GM06990 (cell line): ENCODE results near the gene ASPDH.

ENCODE experiments used
- DNase-seq: peaks from one replicate; pipeline ENCODE4 v3.0.0-alpha.2; 2011; ENCODE audit not compliant: insufficient read length; ENCODE audit errors: extremely low read depth
- H3K27me3 ChIP-seq: replicated peaks from 2 replicates; pipeline ENCODE4 v1.6.0; 2011; ENCODE audit warnings: low read length; ENCODE audit not compliant: control insufficient read depth, insufficient read depth
- H3K36me3 ChIP-seq: 2 replicates; pipeline ENCODE4 v1.5.1; 2011; ENCODE audit warnings: low read length; ENCODE audit not compliant: control insufficient read depth, insufficient read depth
- H3K4me3 ChIP-seq: replicated peaks from 2 replicates; pipeline ENCODE4 v1.5.1; 2011; ENCODE audit warnings: low read depth, mild to moderate bottlenecking, control low read depth, low read length
- TF ChIP-seq, protein P1 (sequence below): IDR thresholded peaks from 2 replicates; pipeline ENCODE4 v1.5.1; 2011; ENCODE audit warnings: low read length, control low read depth, mild to moderate bottlenecking, inconsistent platforms; ENCODE audit not compliant: insufficient read depth, poor library complexity, severe bottlenecking

The ASPDH gene

GRCh38 chr19:50554212-50554611 lies 40.5 kb upstream of the ASPDH start:
- DNase-seq = no peak
- TF ChIP-seq, protein P1, sequence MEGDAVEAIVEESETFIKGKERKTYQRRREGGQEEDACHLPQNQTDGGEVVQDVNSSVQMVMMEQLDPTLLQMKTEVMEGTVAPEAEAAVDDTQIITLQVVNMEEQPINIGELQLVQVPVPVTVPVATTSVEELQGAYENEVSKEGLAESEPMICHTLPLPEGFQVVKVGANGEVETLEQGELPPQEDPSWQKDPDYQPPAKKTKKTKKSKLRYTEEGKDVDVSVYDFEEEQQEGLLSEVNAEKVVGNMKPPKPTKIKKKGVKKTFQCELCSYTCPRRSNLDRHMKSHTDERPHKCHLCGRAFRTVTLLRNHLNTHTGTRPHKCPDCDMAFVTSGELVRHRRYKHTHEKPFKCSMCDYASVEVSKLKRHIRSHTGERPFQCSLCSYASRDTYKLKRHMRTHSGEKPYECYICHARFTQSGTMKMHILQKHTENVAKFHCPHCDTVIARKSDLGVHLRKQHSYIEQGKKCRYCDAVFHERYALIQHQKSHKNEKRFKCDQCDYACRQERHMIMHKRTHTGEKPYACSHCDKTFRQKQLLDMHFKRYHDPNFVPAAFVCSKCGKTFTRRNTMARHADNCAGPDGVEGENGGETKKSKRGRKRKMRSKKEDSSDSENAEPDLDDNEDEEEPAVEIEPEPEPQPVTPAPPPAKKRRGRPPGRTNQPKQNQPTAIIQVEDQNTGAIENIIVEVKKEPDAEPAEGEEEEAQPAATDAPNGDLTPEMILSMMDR = no peak
- Histone ChIP-seq H3K36me3 (no peaks in the 10 kb centered on the region), H3K27me3 (no peaks in the 10 kb centered on the region; the same call in none of the 2 replicates), H3K4me3 (no peak overlapping the region)

- DNase-seq = no peak
- no peak overlapping the region for H3K4me3 ChIP-seq
- no peaks in the 10 kb centered on the region for H3K36me3 ChIP-seq
- TF ChIP-seq, protein P1 = no peak
- H3K27me3 ChIP-seq = no peaks in the 10 kb centered on the region; the same call in none of the 2 replicates
Observed at GRCh38 chr19:50553134-50553703, 39.5 kb upstream of the ASPDH start.

- Histone ChIP-seq H3K4me3 (no peak overlapping the region), H3K36me3 (no peaks in the 10 kb centered on the region), H3K27me3 (no peaks in the 10 kb centered on the region; the same call in none of the 2 replicates)
- no peak for DNase-seq
- TF ChIP-seq, protein P1 = no peak
Observed at GRCh38 chr19:50552540-50552939, 38.8 kb upstream of the ASPDH start.

GRCh38 chr19:50551715-50552187 lies 38.0 kb upstream of the ASPDH start:
- no peak for DNase-seq
- no peak overlapping the region for H3K4me3 ChIP-seq
- H3K27me3 ChIP-seq = no peaks in the 10 kb centered on the region; the same call in none of the 2 replicates
- no peaks in the 10 kb centered on the region for H3K36me3 ChIP-seq
- TF ChIP-seq, protein P1 = no peak

DNA sequence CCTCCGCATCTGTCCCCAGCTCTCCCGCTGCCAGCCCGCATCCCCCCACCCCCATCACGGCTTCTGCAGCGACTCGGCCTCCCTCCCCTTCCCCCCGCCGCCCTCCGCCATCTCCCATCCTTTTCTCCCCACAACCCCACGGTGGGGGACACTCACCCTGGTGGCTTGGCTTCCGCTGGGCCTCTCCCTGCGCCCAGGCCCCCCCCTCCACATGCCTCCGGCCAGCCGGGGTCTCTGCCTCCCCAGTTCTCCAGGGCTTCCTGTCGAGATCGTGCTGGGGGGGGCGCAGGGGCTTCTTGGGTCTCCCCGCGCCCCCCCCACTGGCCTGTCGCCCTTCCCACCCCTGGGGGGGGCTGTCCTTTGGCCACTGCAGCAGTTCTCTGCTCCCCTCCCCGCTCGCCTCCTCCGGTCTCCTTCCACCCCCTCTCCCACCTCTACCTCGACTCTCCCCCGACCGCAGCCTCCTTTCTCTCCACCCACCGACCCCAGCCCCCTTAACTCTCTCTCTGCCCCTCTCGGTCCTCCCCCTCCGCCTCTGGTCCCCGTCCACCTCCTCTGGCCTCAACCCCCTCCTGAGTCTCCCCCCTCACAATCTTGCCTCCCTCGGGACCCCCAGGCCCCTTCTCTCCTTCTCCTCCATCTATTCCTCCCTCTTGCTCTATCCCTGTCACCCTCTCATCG lies 37.5 kb upstream of the ASPDH start:
- H3K36me3 ChIP-seq = no peaks in the 10 kb centered on the region
- H3K4me3 ChIP-seq = no peak overlapping the region
- H3K27me3 ChIP-seq = no peaks in the 10 kb centered on the region; the same call in none of the 2 replicates
- DNase-seq = no peak
- TF ChIP-seq, protein P1 = no peak

DNA sequence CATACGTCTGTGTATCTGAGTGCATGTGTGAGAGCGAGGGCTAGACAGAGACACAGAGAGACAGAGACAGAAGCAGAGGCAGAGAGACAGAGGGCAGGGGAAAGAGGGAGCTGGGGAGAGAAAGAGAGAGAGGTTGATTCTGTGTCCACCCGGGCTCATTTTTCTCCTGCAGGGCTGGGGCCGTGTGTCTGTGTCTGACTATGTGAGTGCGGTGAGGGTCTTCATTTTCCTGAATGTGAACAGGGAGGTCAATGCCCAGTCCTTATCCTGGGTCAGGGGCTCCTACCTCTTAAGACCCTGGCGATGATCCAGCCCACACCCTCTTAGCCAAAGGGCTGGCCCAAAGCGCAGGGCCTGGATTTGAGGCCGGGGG lies 36.9 kb upstream of the ASPDH start:
- TF ChIP-seq, protein P1 = no peak
- Histone ChIP-seq H3K27me3 (no peaks in the 10 kb centered on the region; the same call in none of the 2 replicates), H3K36me3 (no peaks in the 10 kb centered on the region), H3K4me3 (no peak overlapping the region)
- DNase-seq = no peak
